Thyroid gland (tissue), 4 donors: ENCODE data around the gene TANGO2. TPM values are rescaled to one million over a fixed set of nuclear protein-coding genes. Genes with fewer than 3 reads are reported as not detected.

Experiments
- DNase-seq, 2 donors: peaks; one replicate each; pipeline ENCODE4 v3.0.0-alpha.2; 2019
- H3K27ac ChIP-seq, 3 donors: fragments of 200-600 bp; sonication (generic); 1 replicate in 2 of 3; 2 replicates in 1 of 3; pipeline ENCODE4 v1.5.1; 2016 to 2019; ENCODE audit warnings: mild to moderate bottlenecking in 1 of 3, moderate library complexity in 1 of 3
- H3K27me3 ChIP-seq: fragments of 200-600 bp; sonication (generic); one replicate; pipeline ENCODE4 v1.5.1; 2019
- H3K36me3 ChIP-seq, 2 donors: fragments of 200-600 bp; sonication (generic); one replicate each; pipeline ENCODE4 v1.5.1; 2016 to 2019
- H3K4me1 ChIP-seq, 2 donors: fragments of 200-600 bp; sonication (generic); one replicate each; pipeline ENCODE4 v1.5.1; 2017 to 2019
- H3K4me3 ChIP-seq, 3 donors: fragments of 200-600 bp; sonication (generic); replicated peaks in 1 of 3; 1 replicate in 2 of 3; 2 replicates in 1 of 3; pipeline ENCODE4 v1.5.1; 2016; ENCODE audit warnings: mild to moderate bottlenecking in 1 of 3
- H3K9me3 ChIP-seq: fragments of 200-600 bp; sonication (generic); one replicate; pipeline ENCODE4 v1.5.1; 2017
- CTCF ChIP-seq, 6 experiments: fragments of 200-600 bp in 3 of 6; fragments of 450-650 bp in 3 of 6; sonication (generic) in 3 of 6; IDR thresholded peaks; one replicate each; pipeline ENCODE4 v1.5.1; 2016 to 2019; ENCODE audit warnings: antibody characterized with exemption in 6 of 6, mild to moderate bottlenecking in 2 of 6, inconsistent platforms in 1 of 6, moderate library complexity in 1 of 6
- POLR2A ChIP-seq, 2 donors: fragments of 450-650 bp; IDR thresholded peaks; one replicate each; pipeline ENCODE4 v1.6.1; 2017; ENCODE audit warnings: antibody characterized with exemption in 2 of 2, mild to moderate bottlenecking in 2 of 2, moderate library complexity in 1 of 2
- WGBS, 2 donors: methylation state at CpG; one replicate each; pipeline ENCODE4 v1.1.5; 2017; 5-methylcytosine and 5-hydroxymethylcytosine counted together
- intact Hi-C: fragments of 100-400 bp; cut with DNase I; formaldehyde crosslinking; loops from one replicate; pipeline ENCODE4 v1.15.1; 2023
- total RNA-seq, 4 donors: library from RNA; depleted of rRNA; stranded (reverse); fragments of >200 nt; gene quantifications; one replicate each; pipeline ENCODE4 v1.2.3, GENCODE V29; 2016

Gene TANGO2
- total RNA-seq, 4 donors from 2014 or later, result 50.3 to 82.7 (median 65.2) TPM

GRCh38 chr22:20040327-20041200 lies 19.7 kb downstream of the TANGO2 start:
- WGBS, 2 donors, result 94 to 97% methylated on average over 7 of the region's 7 CpGs
- no peaks in the 10 kb centered on the region for H3K27me3 ChIP-seq
- no peak overlapping the region for H3K4me3 ChIP-seq
- TF ChIP-seq POLR2A (IDR thresholded peaks at IDR 0.05) (no peak), CTCF (IDR thresholded peaks at IDR 0.05) (no peak)
- no peak overlapping the region for H3K27ac ChIP-seq
- H3K4me1 ChIP-seq, result no peaks in the 10 kb centered on the region
- peaks cover 20 to 33% of the 10 kb centered on the region in 2 donors for H3K36me3 ChIP-seq
- no peaks in the 10 kb centered on the region for H3K9me3 ChIP-seq
- intact Hi-C loops, result no loop called here
- no peak for DNase-seq

- Histone ChIP-seq H3K27me3 (no peaks in the 10 kb centered on the region), H3K36me3 (peaks cover 15 to 19% of the 10 kb centered on the region in 2 donors), H3K27ac (no peak overlapping the region), H3K9me3 (no peaks in the 10 kb centered on the region), H3K4me3 (no peak overlapping the region), H3K4me1 (no peaks in the 10 kb centered on the region)
- no peak for DNase-seq
- intact Hi-C loops, result no loop called here
- TF ChIP-seq CTCF (IDR thresholded peaks at IDR 0.05), result no peak
- TF ChIP-seq POLR2A (IDR thresholded peaks at IDR 0.05), result no peak
- WGBS, 2 donors, result 94 to 95% methylated on average over 20 to 23 of the region's 26 CpGs
Observed at GRCh38 chr22:20043057-20043996, 22.4 kb downstream of the TANGO2 start.

- H3K36me3 ChIP-seq, result peaks cover 15 to 16% of the 10 kb centered on the region in 2 donors
- no peak overlapping the region for H3K4me3 ChIP-seq
- H3K27me3 ChIP-seq, result no peaks in the 10 kb centered on the region
- no peaks in the 10 kb centered on the region for H3K4me1 ChIP-seq
- no peak for DNase-seq
- intact Hi-C loops, result no loop called here
- TF ChIP-seq POLR2A (IDR thresholded peaks at IDR 0.05), result no peak
- TF ChIP-seq CTCF (IDR thresholded peaks at IDR 0.05), result no peak
- H3K27ac ChIP-seq, result no peak overlapping the region
- 91 to 95% methylated on average over 7 of the region's 7 CpGs for WGBS, 2 donors
- no peaks in the 10 kb centered on the region for H3K9me3 ChIP-seq
Observed at GRCh38 chr22:20043997-20044342, 23.1 kb downstream of the TANGO2 start.

- Histone ChIP-seq H3K27me3 (no peaks in the 10 kb centered on the region), H3K9me3 (no peaks in the 10 kb centered on the region), H3K4me3 (no peak overlapping the region), H3K4me1 (no peaks in the 10 kb centered on the region), H3K36me3 (peaks cover 13 to 16% of the 10 kb centered on the region in 2 donors), H3K27ac (no peak overlapping the region)
- no peak for DNase-seq
- TF ChIP-seq CTCF (IDR thresholded peaks at IDR 0.05) (no peak), POLR2A (IDR thresholded peaks at IDR 0.05) (no peak)
- WGBS, 2 donors, result 90 to 93% methylated on average over 10 of the region's 10 CpGs
- intact Hi-C loops, result no loop called here
Observed at GRCh38 chr22:20044495-20045151, 23.7 kb downstream of the TANGO2 start.
